HepG2 (cell line): ENCODE results near the gene DNMT3A. TPM values are rescaled to one million over a fixed set of nuclear protein-coding genes. Genes with fewer than 3 reads are reported as not detected.

Source experiments
- ATAC-seq: fragments of 200-7000 bp; cut with Tn5 transposase; 3 replicates; pipeline ENCODE4 v1.9.1; 2020; ENCODE audit warnings: mild to moderate bottlenecking, moderate library complexity
- BruUV-seq: library from RNA; stranded (reverse); fragments of 400-500 nt; replicated peaks from 2 replicates; lab custom pipeline; 2021; lab: Mats Ljungman, UMichigan
- CTCF ChIA-PET: fragments of 300-600 bp; formaldehyde crosslinking; extraction: SDS; loops from one replicate; lab custom pipeline; 2021; ENCODE audit warnings: low total read pairs, inconsistent platforms, low intra/inter-chr PET ratio; lab: Yijun Ruan, JAX
- POLR2A ChIA-PET: fragments of 350-600 bp; sonication (Branson Sonifier 250); formaldehyde crosslinking; loops from one replicate; lab custom pipeline; 2020; ENCODE audit warnings: antibody characterized with exemption, inconsistent platforms; lab: Yijun Ruan, JAX
- DNase-seq: peaks from one replicate; pipeline ENCODE4 v3.0.0-alpha.2; 2015; ENCODE audit warnings: low spot score
- FAIRE-seq: peaks from 3 replicates; lab custom pipeline; 2011; peaks lifted over from hg19 to GRCh38; lab: Jason Lieb, UNC
- H2AFZ ChIP-seq: one replicate; pipeline ENCODE4 v1.6.1; 2011; ENCODE audit warnings: low read length, inconsistent platforms
- H3K27ac ChIP-seq: fragments of 300-600 bp; 3 replicates; pipeline ENCODE4 v1.8.0; 2011; ENCODE audit warnings: mixed run types, mild to moderate bottlenecking, mixed read lengths, low read length, inconsistent platforms; ENCODE audit not compliant: insufficient read depth; ENCODE audit errors: extremely low read length
- H3K27me3 ChIP-seq, 2 experiments: fragments of 200-600 bp in 1 of 2; 2 replicates in 1 of 2; 3 replicates in 1 of 2; pipeline versions ENCODE4 v1.6.0 to v1.8.0; 2011; ENCODE audit warnings: low read length in 2 of 2, mild to moderate bottlenecking in 2 of 2, moderate library complexity in 2 of 2, inconsistent platforms in 1 of 2; ENCODE audit not compliant: insufficient read depth in 2 of 2, control insufficient read depth in 1 of 2
- H3K36me3 ChIP-seq, 2 experiments: fragments of 200-600 bp in 1 of 2; replicated peaks in 1 of 2; 2 replicates in 1 of 2; 3 replicates in 1 of 2; pipeline versions ENCODE4 v1.5.1 to v1.8.0; 2011; ENCODE audit warnings: low read length in 2 of 2, inconsistent platforms in 1 of 2; ENCODE audit not compliant: insufficient read depth in 2 of 2, control insufficient read depth in 1 of 2
- H3K4me1 ChIP-seq: 2 replicates; pipeline ENCODE4 v1.5.1; 2012; ENCODE audit warnings: low read length, inconsistent platforms; ENCODE audit not compliant: insufficient read depth
- H3K4me2 ChIP-seq: 2 replicates; pipeline ENCODE4 v1.6.0; 2011; ENCODE audit warnings: low read depth, low read length, inconsistent platforms
- H3K4me3 ChIP-seq, 3 experiments: fragments of 200-600 bp in 1 of 3; sonication (generic), shearing (Covaris generic) in 1 of 3; replicated peaks in 1 of 3; 2 replicates each; pipeline ENCODE4 v1.5.1; 2011 to 2016; ENCODE audit warnings: low read length in 3 of 3, inconsistent platforms in 2 of 3, low read depth in 2 of 3, mild to moderate bottlenecking in 2 of 3, control low read depth in 1 of 3, mixed read lengths in 1 of 3; ENCODE audit not compliant: insufficient read depth in 1 of 3
- H3K79me2 ChIP-seq: one replicate; pipeline ENCODE4 v1.6.1; 2011; ENCODE audit warnings: low read length, inconsistent platforms; ENCODE audit not compliant: insufficient read depth
- H3K9ac ChIP-seq: 2 replicates; pipeline ENCODE4 v1.6.0; 2011; ENCODE audit warnings: mild to moderate bottlenecking, low read depth, low read length, inconsistent platforms; ENCODE audit not compliant: insufficient read depth
- H3K9me3 ChIP-seq: 2 replicates; pipeline ENCODE4 v1.5.1; 2012; ENCODE audit warnings: mild to moderate bottlenecking, low read length
- H4K20me1 ChIP-seq: 2 replicates; pipeline ENCODE4 v1.6.0; 2011; ENCODE audit warnings: inconsistent platforms, mild to moderate bottlenecking, low read length, moderate library complexity; ENCODE audit not compliant: insufficient read depth
- ATF4 ChIP-seq, 2 experiments: fragments of 450-650 bp in 1 of 2; sonication (generic) in 1 of 2; formaldehyde crosslinking; IDR thresholded peaks; 2 replicates each; pipeline versions ENCODE4 v1.5.0 to v1.8.0; 2020 to 2022; ENCODE audit warnings: mild to moderate bottlenecking in 1 of 2, missing genetic modification reagents in 1 of 2
- FOXA3 ChIP-seq: IDR thresholded peaks from 2 replicates; pipeline ENCODE4 v1.6.1; 2016; ENCODE audit warnings: missing genetic modification reagents, missing compliant biosample characterization
- GABPA ChIP-seq, 2 experiments: IDR thresholded peaks; 2 replicates each; pipeline ENCODE4 v1.6.1; 2011 to 2016; ENCODE audit warnings: low read depth in 2 of 2, low read length in 1 of 2, missing biosample characterization in 1 of 2, missing genetic modification characterization in 1 of 2
- KAT7 ChIP-seq: IDR thresholded peaks from 2 replicates; pipeline ENCODE4 v1.6.1; 2018; ENCODE audit warnings: borderline replicate concordance, missing compliant biosample characterization
- MXD3 ChIP-seq: IDR thresholded peaks from 2 replicates; pipeline ENCODE4 v1.6.1; 2016; ENCODE audit warnings: mild to moderate bottlenecking, missing biosample characterization, missing genetic modification reagents
- NCOA5 ChIP-seq: sonication (generic); formaldehyde crosslinking; IDR thresholded peaks from 2 replicates; pipeline ENCODE4 v1.4.0; 2020; ENCODE audit warnings: missing genetic modification reagents
- NPAS2 ChIP-seq: sonication (generic); formaldehyde crosslinking; IDR thresholded peaks from 2 replicates; pipeline ENCODE4 v1.8.0; 2022; ENCODE audit warnings: mild to moderate bottlenecking, missing genetic modification reagents, borderline replicate concordance
- NR2C2 ChIP-seq: sonication (generic); formaldehyde crosslinking; IDR thresholded peaks from 2 replicates; pipeline ENCODE4 v1.4.0; 2020; ENCODE audit warnings: missing genetic modification reagents, mild to moderate bottlenecking, moderate library complexity, borderline replicate concordance
- SNAI1 ChIP-seq: sonication (generic); formaldehyde crosslinking; IDR thresholded peaks from 2 replicates; pipeline ENCODE4 v1.5.0; 2020; ENCODE audit warnings: mild to moderate bottlenecking, missing genetic modification reagents, borderline replicate concordance
- THAP7 ChIP-seq: sonication (generic); formaldehyde crosslinking; IDR thresholded peaks from 2 replicates; pipeline ENCODE4 v1.8.1; 2023; ENCODE audit warnings: mild to moderate bottlenecking, missing genetic modification reagents
- XBP1 ChIP-seq: sonication (generic); formaldehyde crosslinking; IDR thresholded peaks from 2 replicates; pipeline ENCODE4 v1.5.0; 2020; ENCODE audit warnings: missing genetic modification reagents
- ZBTB33 ChIP-seq: sonication (generic); formaldehyde crosslinking; IDR thresholded peaks from 2 replicates; pipeline ENCODE4 v1.4.0; 2020; ENCODE audit warnings: missing genetic modification reagents
- ZFY ChIP-seq: sonication (generic); formaldehyde crosslinking; IDR thresholded peaks from 2 replicates; pipeline ENCODE4 v1.4.0; 2020; ENCODE audit warnings: missing genetic modification reagents
- ZNF143 ChIP-seq: sonication (generic); formaldehyde crosslinking; IDR thresholded peaks from 2 replicates; pipeline ENCODE4 v1.4.0; 2020; ENCODE audit warnings: missing genetic modification reagents
- ZNF687 ChIP-seq: sonication (generic); formaldehyde crosslinking; IDR thresholded peaks from 2 replicates; pipeline ENCODE4 v1.5.1; 2020; ENCODE audit warnings: mild to moderate bottlenecking, missing genetic modification reagents, moderate library complexity
- WGBS: methylation state at CpG from one replicate; pipeline ENCODE4 v1.1.6; 2017; ENCODE audit warnings: low lambda C conversion rate; 5-methylcytosine and 5-hydroxymethylcytosine counted together
- in situ Hi-C: cut with HindIII; loops from 2 replicates; pipeline ENCODE4 v1.10.0; 2017; ENCODE audit warnings: low pct_unique_long_range_greater_than_20kb; ENCODE audit not compliant: extremely low pct_ligation_motif_present
- intact Hi-C: fragments of 100-400 bp; cut with micrococcal nuclease; formaldehyde crosslinking; loops from one replicate; pipeline ENCODE4 v1.10.0; 2022; ENCODE audit not compliant: unreplicated experiment
- polyA plus RNA-seq, 8 experiments: library from polyadenylated mRNA; depleted of rRNA in 3 of 8; stranded (reverse) in 7 of 8; unstranded in 1 of 8; fragments of >200 nt; fragmentation: Illumina TruSeq in 4 of 8; extraction: Trizol in 4 of 8; gene quantifications; 2 replicates each; pipeline versions ENCODE4 v1.2.1 to v1.2.3, GENCODE V29; 2011 to 2016; ENCODE audit warnings: low read depth in 4 of 8, missing spikeins in 1 of 8, mixed read lengths in 1 of 8; ENCODE audit not compliant: insufficient read depth in 1 of 8
- total RNA-seq, 5 experiments: library from RNA; depleted of rRNA; stranded (reverse); fragments of >200 nt; fragmentation: Illumina TruSeq; extraction: Trizol; gene quantifications; 2 replicates each; pipeline ENCODE4 v1.2.3, GENCODE V29; 2016; ENCODE audit warnings: low read depth in 1 of 5

Gene DNMT3A
- total and polyA plus RNA-seq, 2 of the 13 experiments (the other 11 are each of a cell fraction or from before 2014, with no cell fraction given), result 14.7 to 29.1 TPM

GRCh38 chr2:25356088-25356487 lies 14.4 kb upstream of the DNMT3A start:
- ChIA-PET CTCF (no interaction called here), POLR2A (no interaction called here)
- H3K36me3 ChIP-seq, result no peaks in the 10 kb centered on the region
- WGBS, result 36% methylated on average over 4 of the region's 4 CpGs
- FAIRE-seq (no peak), DNase-seq (no peak), ATAC-seq (no peak)
- in situ Hi-C loops, result no loop called here
- H3K4me3 ChIP-seq, result peak overlapping the region in 2 of 3 experiments; percentile 15 to 39; a peak in 2 of 6 replicates
- BruUV-seq, result no TSS peak
- H2AFZ ChIP-seq, result no peak overlapping the region
- no peaks in the 10 kb centered on the region for H4K20me1 ChIP-seq
- H3K4me2 ChIP-seq, result peak overlapping the region; percentile 44
- H3K79me2 ChIP-seq, result no peaks in the 10 kb centered on the region
- H3K4me1 ChIP-seq, result 0 out of 2 replicates have a peak, but pooled peaks cover 7% of the 10 kb centered on the region
- intact Hi-C loops, result no loop called here
- peaks cover 2 to 51% of the 10 kb centered on the region in 2 experiments; a peak in 3 of 5 replicates for H3K27me3 ChIP-seq
- no peaks in the 10 kb centered on the region for H3K9me3 ChIP-seq
- H3K27ac ChIP-seq, result no peak overlapping the region
- H3K9ac ChIP-seq, result no peak overlapping the region
- TF ChIP-seq NCOA5 (CRISPR knock-in tag), result no peak
- TF ChIP-seq ZNF143 (CRISPR knock-in tag), result no peak
- no peak for TF ChIP-seq FOXA3 (CRISPR knock-in tag)
- TF ChIP-seq THAP7, result no peak
- no peak for TF ChIP-seq NPAS2 (CRISPR knock-in tag)
- 0 out of 2 replicates have a peak, but pooled peaks have one; percentile 22 for TF ChIP-seq ZFY (CRISPR knock-in tag)
- no peak for TF ChIP-seq KAT7 (CRISPR knock-in tag)
- TF ChIP-seq GABPA (IDR thresholded peaks at IDR 0.05; ENCODE audit: low read depth, low read length), result peak; percentile 68
- TF ChIP-seq GABPA (CRISPR knock-in tag; IDR thresholded peaks at IDR 0.05; ENCODE audit: low read depth), result peak; percentile 85
- TF ChIP-seq XBP1 (CRISPR knock-in tag), result no peak
- TF ChIP-seq SNAI1 (CRISPR knock-in tag), result no peak
- TF ChIP-seq ZBTB33 (CRISPR knock-in tag), result no peak
- TF ChIP-seq NR2C2 (CRISPR knock-in tag), result peak; percentile 95
- TF ChIP-seq ATF4 (CRISPR knock-in tag; IDR thresholded peaks at IDR 0.05), result no peak
- TF ChIP-seq MXD3 (CRISPR knock-in tag), result no peak
- peak; percentile 62 for TF ChIP-seq ZNF687 (CRISPR knock-in tag)
